ENCODE data around the gene NDST1.

Gene NDST1

GRCh38 chr5:150502106-150502505 lies 5.8 kb upstream of the NDST1 start:
- TF ChIP-seq OSR1 (CRISPR knock-in tag; IDR thresholded peaks at IDR 0.05) (no peak), CREB5 (CRISPR knock-in tag; IDR thresholded peaks at IDR 0.05; ENCODE audit: low read depth) (no peak), ZFP3 (CRISPR knock-in tag; IDR thresholded peaks at IDR 0.05) (no peak), ZC3H10 (CRISPR knock-in tag; IDR thresholded peaks at IDR 0.05) (no peak), TSHZ2 (CRISPR knock-in tag; IDR thresholded peaks at IDR 0.05) (no peak), ESRRG (CRISPR knock-in tag; IDR thresholded peaks at IDR 0.05) (no peak), ZNF565 (CRISPR knock-in tag; conservative IDR thresholded peaks at IDR 0.05; ENCODE audit: low read depth) (no peak), CSDC2 (CRISPR knock-in tag; IDR thresholded peaks at IDR 0.05) (no peak), PATZ1 (CRISPR knock-in tag; IDR thresholded peaks at IDR 0.05; ENCODE audit: borderline replicate concordance) (no peak), TCF4 (CRISPR knock-in tag; IDR thresholded peaks at IDR 0.05; ENCODE audit: borderline replicate concordance) (no peak), ZFP30 (CRISPR knock-in tag; IDR thresholded peaks at IDR 0.05) (no peak), GLIS3 (CRISPR knock-in tag; IDR thresholded peaks at IDR 0.05) (no peak), POU6F1 (CRISPR knock-in tag; IDR thresholded peaks at IDR 0.05; ENCODE audit: borderline replicate concordance, low read depth) (no peak), TOX (CRISPR knock-in tag; IDR thresholded peaks at IDR 0.05; ENCODE audit: borderline replicate concordance) (no peak), SNAI2 (CRISPR knock-in tag; IDR thresholded peaks at IDR 0.05) (no peak), PPARA (CRISPR knock-in tag; IDR thresholded peaks at IDR 0.05; ENCODE audit: borderline replicate concordance) (no peak), RARB (CRISPR knock-in tag; IDR thresholded peaks at IDR 0.05) (no peak)

GRCh38 chr5:150502847-150503246 lies 5.1 kb upstream of the NDST1 start:
- TF ChIP-seq CREB5 (CRISPR knock-in tag; IDR thresholded peaks at IDR 0.05; ENCODE audit: low read depth) = no peak
- TF ChIP-seq TCF4 (CRISPR knock-in tag; IDR thresholded peaks at IDR 0.05; ENCODE audit: borderline replicate concordance) = no peak
- no peak for TF ChIP-seq ZNF8 (CRISPR knock-in tag; IDR thresholded peaks at IDR 0.05)
- TF ChIP-seq POU6F1 (CRISPR knock-in tag; IDR thresholded peaks at IDR 0.05; ENCODE audit: borderline replicate concordance, low read depth) = no peak
- TF ChIP-seq ZFP3 (CRISPR knock-in tag; IDR thresholded peaks at IDR 0.05) = no peak
- TF ChIP-seq ARNTL (CRISPR knock-in tag; IDR thresholded peaks at IDR 0.05; ENCODE audit: borderline replicate concordance, low read depth) = no peak
- no peak for TF ChIP-seq GLIS3 (CRISPR knock-in tag; IDR thresholded peaks at IDR 0.05)
- no peak for TF ChIP-seq ZNF70 (CRISPR knock-in tag; IDR thresholded peaks at IDR 0.05)
- no peak for TF ChIP-seq ZNF565 (CRISPR knock-in tag; conservative IDR thresholded peaks at IDR 0.05; ENCODE audit: low read depth)
- no peak for TF ChIP-seq PATZ1 (CRISPR knock-in tag; IDR thresholded peaks at IDR 0.05; ENCODE audit: borderline replicate concordance)
- no peak for TF ChIP-seq TSHZ2 (CRISPR knock-in tag; IDR thresholded peaks at IDR 0.05)
- TF ChIP-seq CSDC2 (CRISPR knock-in tag; IDR thresholded peaks at IDR 0.05) = no peak
- no peak for TF ChIP-seq ESRRG (CRISPR knock-in tag; IDR thresholded peaks at IDR 0.05)
- no peak for TF ChIP-seq ZFP30 (CRISPR knock-in tag; IDR thresholded peaks at IDR 0.05)
- no peak for ATAC-seq

More at GRCh38 chr5:150502106-150502505, 5.8 kb upstream of the NDST1 start:
- ATAC-seq = no peak

All from SK-N-SH treated with all-trans-retinoic acid at 6 μM for 48 hours (cell line).